WTC11 (cell line): ENCODE measurements around the gene KMT2D. TPM values are rescaled to one million over a fixed set of nuclear protein-coding genes. Genes with fewer than 3 reads are reported as not detected.

Experiments
- ATAC-seq: fragments of 200-7000 bp; cut with Tn5 transposase; 2 replicates; pipeline ENCODE4 v1.10.0; 2021; ENCODE audit warnings: mild to moderate bottlenecking, moderate library complexity
- CTCF ChIA-PET: fragments of 300-600 bp; sonication (Branson Sonifier 250); formaldehyde crosslinking; loops from one replicate; lab custom pipeline; 2021; ENCODE audit warnings: antibody characterized with exemption; lab: Charles Lee
- POLR2A ChIA-PET: fragments of 350-600 bp; sonication (Branson Sonifier 250); formaldehyde crosslinking; loops from one replicate; lab custom pipeline; 2021; ENCODE audit warnings: antibody characterized with exemption; lab: Charles Lee
- DNase-seq: peaks from one replicate; pipeline ENCODE4 v3.0.0; 2021; ENCODE audit warnings: low spot score
- H3K27ac Mint-ChIP-seq: 2 replicates; pipeline ENCODE4 v1.8.0; 2021; ENCODE audit warnings: mixed read lengths
- H3K27me3 Mint-ChIP-seq: 2 replicates; pipeline ENCODE4 v1.8.0; 2021; ENCODE audit warnings: low read depth, mild to moderate bottlenecking, moderate library complexity, mixed read lengths
- H3K36me3 Mint-ChIP-seq: 2 replicates; pipeline ENCODE4 v1.8.0; 2021; ENCODE audit warnings: mixed read lengths
- H3K4me1 Mint-ChIP-seq: 2 replicates; pipeline ENCODE4 v1.8.0; 2022; ENCODE audit warnings: mixed read lengths
- H3K4me3 Mint-ChIP-seq: 2 replicates; pipeline ENCODE4 v1.8.0; 2021; ENCODE audit warnings: mild to moderate bottlenecking, moderate library complexity, mixed read lengths
- H3K9me3 Mint-ChIP-seq: 2 replicates; pipeline ENCODE4 v1.8.0; 2021; ENCODE audit warnings: mixed read lengths
- ELF4 ChIP-seq: sonication (generic); formaldehyde crosslinking; IDR thresholded peaks from 2 replicates; pipeline ENCODE4 v1.8.1; 2022; ENCODE audit warnings: low read depth, mild to moderate bottlenecking, moderate library complexity, missing genetic modification reagents
- FOXK1 ChIP-seq: sonication (generic); formaldehyde crosslinking; IDR thresholded peaks from 2 replicates; pipeline ENCODE4 v1.8.0; 2022; ENCODE audit warnings: mild to moderate bottlenecking, moderate library complexity, missing genetic modification reagents
- GRHL2 ChIP-seq: fragments of 250-450 bp; sonication (Bioruptor Pico); IDR thresholded peaks from 2 replicates; pipeline ENCODE4 v1.8.0; 2022; ENCODE audit warnings: mild to moderate bottlenecking, moderate library complexity; ENCODE audit not compliant: insufficient replicate concordance, severe bottlenecking
- GTF2I ChIP-seq: fragments of 250-450 bp; sonication (Bioruptor Pico); conservative IDR thresholded peaks from 2 replicates; pipeline ENCODE4 v1.4.0; 2021; ENCODE audit warnings: mild to moderate bottlenecking
- RORB ChIP-seq: fragments of 250-450 bp; sonication (Bioruptor Pico); IDR thresholded peaks from 2 replicates; pipeline ENCODE4 v1.9.0; 2021; ENCODE audit warnings: mild to moderate bottlenecking
- SMAD3 ChIP-seq: sonication (generic); formaldehyde crosslinking; IDR thresholded peaks from 2 replicates; pipeline ENCODE4 v1.8.0; 2022; ENCODE audit warnings: missing genetic modification reagents, mild to moderate bottlenecking, borderline replicate concordance
- SMAD4 ChIP-seq: sonication (generic); formaldehyde crosslinking; IDR thresholded peaks from 2 replicates; pipeline ENCODE4 v1.8.0; 2022; ENCODE audit warnings: mild to moderate bottlenecking, missing genetic modification reagents
- SOX15 ChIP-seq: fragments of 250-450 bp; sonication (Bioruptor Pico); IDR thresholded peaks from 2 replicates; pipeline ENCODE4 v1.9.0; 2021; ENCODE audit warnings: mild to moderate bottlenecking
- SP1 ChIP-seq: sonication (generic); formaldehyde crosslinking; conservative IDR thresholded peaks from 2 replicates; pipeline ENCODE4 v1.8.1; 2022; ENCODE audit warnings: missing genetic modification reagents
- TEAD4 ChIP-seq: sonication (generic); formaldehyde crosslinking; IDR thresholded peaks from 2 replicates; pipeline ENCODE4 v1.8.0; 2022; ENCODE audit warnings: mild to moderate bottlenecking, missing genetic modification reagents
- ZNF121 ChIP-seq: sonication (generic); formaldehyde crosslinking; IDR thresholded peaks from 2 replicates; pipeline ENCODE4 v1.8.0; 2023; ENCODE audit warnings: missing genetic modification reagents
- ZNF396 ChIP-seq: fragments of 250-450 bp; sonication (Bioruptor Pico); IDR thresholded peaks from 2 replicates; pipeline ENCODE4 v1.8.0; 2021; ENCODE audit warnings: mild to moderate bottlenecking, moderate library complexity, borderline replicate concordance
- ZNF416 ChIP-seq: fragments of 250-450 bp; sonication (Bioruptor Pico); IDR thresholded peaks from 2 replicates; pipeline ENCODE4 v1.9.0; 2021; ENCODE audit warnings: mild to moderate bottlenecking, inconsistent platforms
- total RNA-seq: library from RNA; stranded (reverse); gene quantifications from 3 replicates; pipeline ENCODE4 v1.2.3, GENCODE V29; 2021
- TF ChIP-seq, protein P1 (sequence below): fragments of 250-450 bp; sonication (Bioruptor Pico); IDR thresholded peaks from 2 replicates; pipeline ENCODE4 v1.9.0; 2021; ENCODE audit warnings: mild to moderate bottlenecking, borderline replicate concordance
- TF ChIP-seq, protein P2 (sequence below): sonication (generic); formaldehyde crosslinking; IDR thresholded peaks from 2 replicates; pipeline ENCODE4 v1.8.1; 2022; ENCODE audit warnings: low read depth, mild to moderate bottlenecking, moderate library complexity, missing genetic modification reagents, borderline replicate concordance
- TF ChIP-seq, protein P3 (sequence below): sonication (generic); formaldehyde crosslinking; IDR thresholded peaks from 2 replicates; pipeline ENCODE4 v1.8.1; 2023; ENCODE audit warnings: mild to moderate bottlenecking, missing genetic modification reagents, moderate library complexity
- TF ChIP-seq, protein P4 (sequence below): sonication (generic); formaldehyde crosslinking; IDR thresholded peaks from 2 replicates; pipeline ENCODE4 v1.8.1; 2023; ENCODE audit warnings: mild to moderate bottlenecking, missing genetic modification reagents
- TF ChIP-seq, protein P5 (sequence below): sonication (generic); formaldehyde crosslinking; IDR thresholded peaks from 2 replicates; pipeline ENCODE4 v1.8.1; 2023; ENCODE audit warnings: mild to moderate bottlenecking, missing genetic modification reagents

Gene KMT2D
- total RNA-seq, 1 experiment from 2014 or later = 101 TPM

DNA sequence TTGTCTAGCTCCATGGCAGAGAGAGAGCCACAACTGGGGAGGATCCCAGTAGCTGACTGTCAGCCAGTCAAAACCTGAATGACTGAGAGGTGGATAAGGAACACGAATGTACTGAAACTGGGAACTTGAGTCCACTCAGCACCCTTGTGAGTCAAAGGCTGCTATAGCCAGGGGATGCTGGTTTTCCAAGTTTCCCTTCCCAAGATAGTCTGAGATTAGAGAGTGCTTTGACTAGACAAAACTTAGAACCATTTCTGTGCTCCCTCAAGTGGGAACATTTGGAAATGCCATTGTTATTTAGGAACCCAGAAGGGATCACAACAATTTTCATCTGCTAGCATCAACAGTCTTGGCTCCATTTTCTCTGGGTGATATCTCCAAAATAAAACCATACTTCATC, 46.0 kb downstream of the KMT2D start (continued):
- TF ChIP-seq GTF2I (CRISPR knock-in tag) (no peak), SP1 (no peak), RORB (CRISPR knock-in tag) (no peak)
- TF ChIP-seq, protein P1, sequence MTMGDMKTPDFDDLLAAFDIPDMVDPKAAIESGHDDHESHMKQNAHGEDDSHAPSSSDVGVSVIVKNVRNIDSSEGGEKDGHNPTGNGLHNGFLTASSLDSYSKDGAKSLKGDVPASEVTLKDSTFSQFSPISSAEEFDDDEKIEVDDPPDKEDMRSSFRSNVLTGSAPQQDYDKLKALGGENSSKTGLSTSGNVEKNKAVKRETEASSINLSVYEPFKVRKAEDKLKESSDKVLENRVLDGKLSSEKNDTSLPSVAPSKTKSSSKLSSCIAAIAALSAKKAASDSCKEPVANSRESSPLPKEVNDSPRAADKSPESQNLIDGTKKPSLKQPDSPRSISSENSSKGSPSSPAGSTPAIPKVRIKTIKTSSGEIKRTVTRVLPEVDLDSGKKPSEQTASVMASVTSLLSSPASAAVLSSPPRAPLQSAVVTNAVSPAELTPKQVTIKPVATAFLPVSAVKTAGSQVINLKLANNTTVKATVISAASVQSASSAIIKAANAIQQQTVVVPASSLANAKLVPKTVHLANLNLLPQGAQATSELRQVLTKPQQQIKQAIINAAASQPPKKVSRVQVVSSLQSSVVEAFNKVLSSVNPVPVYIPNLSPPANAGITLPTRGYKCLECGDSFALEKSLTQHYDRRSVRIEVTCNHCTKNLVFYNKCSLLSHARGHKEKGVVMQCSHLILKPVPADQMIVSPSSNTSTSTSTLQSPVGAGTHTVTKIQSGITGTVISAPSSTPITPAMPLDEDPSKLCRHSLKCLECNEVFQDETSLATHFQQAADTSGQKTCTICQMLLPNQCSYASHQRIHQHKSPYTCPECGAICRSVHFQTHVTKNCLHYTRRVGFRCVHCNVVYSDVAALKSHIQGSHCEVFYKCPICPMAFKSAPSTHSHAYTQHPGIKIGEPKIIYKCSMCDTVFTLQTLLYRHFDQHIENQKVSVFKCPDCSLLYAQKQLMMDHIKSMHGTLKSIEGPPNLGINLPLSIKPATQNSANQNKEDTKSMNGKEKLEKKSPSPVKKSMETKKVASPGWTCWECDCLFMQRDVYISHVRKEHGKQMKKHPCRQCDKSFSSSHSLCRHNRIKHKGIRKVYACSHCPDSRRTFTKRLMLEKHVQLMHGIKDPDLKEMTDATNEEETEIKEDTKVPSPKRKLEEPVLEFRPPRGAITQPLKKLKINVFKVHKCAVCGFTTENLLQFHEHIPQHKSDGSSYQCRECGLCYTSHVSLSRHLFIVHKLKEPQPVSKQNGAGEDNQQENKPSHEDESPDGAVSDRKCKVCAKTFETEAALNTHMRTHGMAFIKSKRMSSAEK = no peak

DNA sequence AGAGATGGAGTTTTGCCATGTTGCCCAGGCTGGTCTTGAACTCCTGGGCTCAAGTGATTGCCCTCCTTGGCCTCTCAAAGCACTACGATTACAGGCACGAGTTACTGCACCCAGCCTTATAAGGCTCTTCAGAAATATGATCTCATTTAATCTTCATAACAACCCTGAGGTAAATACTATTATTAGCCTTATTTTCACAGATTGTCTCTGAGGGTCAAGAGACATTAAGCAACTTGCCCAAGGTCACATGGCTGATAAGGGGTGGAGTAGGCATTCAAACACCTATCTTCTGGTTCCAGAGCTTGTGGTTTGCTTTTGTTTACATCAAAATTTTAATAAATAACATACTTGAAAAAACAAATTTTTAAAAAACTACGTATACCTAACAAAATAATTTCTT, 47.2 kb downstream of the KMT2D start:
- ATAC-seq (no peak), DNase-seq (no peak)
- Mint-ChIP-seq H3K4me1 (peaks cover 10% of the 10 kb centered on the region), H3K4me3 (no peak overlapping the region), H3K27ac (no peak overlapping the region), H3K9me3 (no peaks in the 10 kb centered on the region), H3K36me3 (peaks cover 3% of the 10 kb centered on the region; the same call in 1 of the 2 replicates), H3K27me3 (peaks cover 6% of the 10 kb centered on the region)
- POLR2A ChIA-PET = no interaction called here
- TF ChIP-seq ELF4 (no peak), ZNF396 (CRISPR knock-in tag) (no peak), SMAD4 (CRISPR knock-in tag) (no peak), GRHL2 (no peak), SMAD3 (CRISPR knock-in tag) (no peak), ZNF416 (CRISPR knock-in tag) (no peak), SOX15 (CRISPR knock-in tag) (no peak), GTF2I (CRISPR knock-in tag) (no peak)
- TF ChIP-seq, protein P2, sequence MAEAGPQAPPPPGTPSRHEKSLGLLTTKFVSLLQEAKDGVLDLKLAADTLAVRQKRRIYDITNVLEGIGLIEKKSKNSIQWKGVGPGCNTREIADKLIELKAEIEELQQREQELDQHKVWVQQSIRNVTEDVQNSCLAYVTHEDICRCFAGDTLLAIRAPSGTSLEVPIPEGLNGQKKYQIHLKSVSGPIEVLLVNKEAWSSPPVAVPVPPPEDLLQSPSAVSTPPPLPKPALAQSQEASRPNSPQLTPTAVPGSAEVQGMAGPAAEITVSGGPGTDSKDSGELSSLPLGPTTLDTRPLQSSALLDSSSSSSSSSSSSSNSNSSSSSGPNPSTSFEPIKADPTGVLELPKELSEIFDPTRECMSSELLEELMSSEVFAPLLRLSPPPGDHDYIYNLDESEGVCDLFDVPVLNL (CRISPR knock-in tag) = no peak
- CTCF ChIA-PET = interaction anchor here (0.8 to 2.5 kb wide), 4 partner anchors 16 to 160 kb away, joined by 4 to 25 read pairs (median 8); no protein-coding TSS in a partner anchor

DNA sequence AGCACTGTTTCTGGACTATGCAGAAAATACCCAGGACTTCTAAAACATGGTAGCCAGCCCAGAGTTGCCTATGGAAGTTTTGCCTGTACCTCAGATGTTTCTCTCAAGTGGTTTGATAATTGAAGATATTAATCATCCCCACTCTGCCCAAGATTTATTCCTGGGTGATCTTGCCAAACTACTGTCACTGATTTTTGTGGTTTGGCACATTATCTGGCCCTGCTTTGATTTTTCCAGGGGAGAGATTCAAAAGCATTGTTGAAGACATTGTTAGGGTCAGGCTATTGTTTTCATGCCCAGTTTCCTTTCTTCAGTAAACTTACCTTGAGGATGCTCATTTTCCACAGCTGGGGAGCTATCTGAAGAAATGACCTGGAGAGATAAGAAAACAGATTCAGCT, 47.9 kb downstream of the KMT2D start:
- Mint-ChIP-seq H3K4me3 (no peak overlapping the region), H3K27me3 (peaks cover 6% of the 10 kb centered on the region), H3K4me1 (peaks cover 6% of the 10 kb centered on the region), H3K36me3 (peaks cover 3% of the 10 kb centered on the region; the same call in 1 of the 2 replicates), H3K9me3 (no peaks in the 10 kb centered on the region), H3K27ac (no peak overlapping the region)
- DNase-seq (no peak), ATAC-seq (no peak)
- ChIA-PET CTCF (interaction anchor here (0.8 to 2.5 kb wide), 4 partner anchors 25 to 160 kb away, joined by 3 to 12 read pairs (median 4); no protein-coding TSS in a partner anchor), POLR2A (no interaction called here)
- TF ChIP-seq TEAD4 (CRISPR knock-in tag) (no peak), FOXK1 (no peak), ZNF121 (CRISPR knock-in tag) (no peak), ELF4 (no peak)
- TF ChIP-seq, protein P3, sequence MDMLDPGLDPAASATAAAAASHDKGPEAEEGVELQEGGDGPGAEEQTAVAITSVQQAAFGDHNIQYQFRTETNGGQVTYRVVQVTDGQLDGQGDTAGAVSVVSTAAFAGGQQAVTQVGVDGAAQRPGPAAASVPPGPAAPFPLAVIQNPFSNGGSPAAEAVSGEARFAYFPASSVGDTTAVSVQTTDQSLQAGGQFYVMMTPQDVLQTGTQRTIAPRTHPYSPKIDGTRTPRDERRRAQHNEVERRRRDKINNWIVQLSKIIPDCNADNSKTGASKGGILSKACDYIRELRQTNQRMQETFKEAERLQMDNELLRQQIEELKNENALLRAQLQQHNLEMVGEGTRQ (CRISPR knock-in tag) = no peak
- TF ChIP-seq, protein P4, sequence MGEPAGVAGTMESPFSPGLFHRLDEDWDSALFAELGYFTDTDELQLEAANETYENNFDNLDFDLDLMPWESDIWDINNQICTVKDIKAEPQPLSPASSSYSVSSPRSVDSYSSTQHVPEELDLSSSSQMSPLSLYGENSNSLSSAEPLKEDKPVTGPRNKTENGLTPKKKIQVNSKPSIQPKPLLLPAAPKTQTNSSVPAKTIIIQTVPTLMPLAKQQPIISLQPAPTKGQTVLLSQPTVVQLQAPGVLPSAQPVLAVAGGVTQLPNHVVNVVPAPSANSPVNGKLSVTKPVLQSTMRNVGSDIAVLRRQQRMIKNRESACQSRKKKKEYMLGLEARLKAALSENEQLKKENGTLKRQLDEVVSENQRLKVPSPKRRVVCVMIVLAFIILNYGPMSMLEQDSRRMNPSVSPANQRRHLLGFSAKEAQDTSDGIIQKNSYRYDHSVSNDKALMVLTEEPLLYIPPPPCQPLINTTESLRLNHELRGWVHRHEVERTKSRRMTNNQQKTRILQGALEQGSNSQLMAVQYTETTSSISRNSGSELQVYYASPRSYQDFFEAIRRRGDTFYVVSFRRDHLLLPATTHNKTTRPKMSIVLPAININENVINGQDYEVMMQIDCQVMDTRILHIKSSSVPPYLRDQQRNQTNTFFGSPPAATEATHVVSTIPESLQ (CRISPR knock-in tag) = no peak
- TF ChIP-seq, protein P5, sequence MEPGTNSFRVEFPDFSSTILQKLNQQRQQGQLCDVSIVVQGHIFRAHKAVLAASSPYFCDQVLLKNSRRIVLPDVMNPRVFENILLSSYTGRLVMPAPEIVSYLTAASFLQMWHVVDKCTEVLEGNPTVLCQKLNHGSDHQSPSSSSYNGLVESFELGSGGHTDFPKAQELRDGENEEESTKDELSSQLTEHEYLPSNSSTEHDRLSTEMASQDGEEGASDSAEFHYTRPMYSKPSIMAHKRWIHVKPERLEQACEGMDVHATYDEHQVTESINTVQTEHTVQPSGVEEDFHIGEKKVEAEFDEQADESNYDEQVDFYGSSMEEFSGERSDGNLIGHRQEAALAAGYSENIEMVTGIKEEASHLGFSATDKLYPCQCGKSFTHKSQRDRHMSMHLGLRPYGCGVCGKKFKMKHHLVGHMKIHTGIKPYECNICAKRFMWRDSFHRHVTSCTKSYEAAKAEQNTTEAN = no peak
